HUES6 (cell line): ENCODE results near the gene SSBP4.

ENCODE experiments used
- H3K27ac ChIP-seq: 2 replicates; pipeline ENCODE4 v1.7.0; 2013; ENCODE audit warnings: low read depth, mild to moderate bottlenecking, low read length, inconsistent platforms
- H3K27me3 ChIP-seq: 2 replicates; pipeline ENCODE4 v1.6.1; 2013; ENCODE audit warnings: low read length; ENCODE audit not compliant: control insufficient read depth, insufficient read depth
- H3K36me3 ChIP-seq: 2 replicates; pipeline ENCODE4 v1.6.1; 2013; ENCODE audit warnings: low read length; ENCODE audit not compliant: control insufficient read depth, insufficient read depth
- H3K4me1 ChIP-seq: 2 replicates; pipeline ENCODE4 v1.6.1; 2013; ENCODE audit warnings: low read length; ENCODE audit not compliant: control insufficient read depth, insufficient read depth
- H3K4me3 ChIP-seq: 2 replicates; pipeline ENCODE4 v1.5.1; 2013; ENCODE audit warnings: low read depth, low read length
- H3K9ac ChIP-seq: one replicate; pipeline ENCODE4 v1.6.1; 2013; ENCODE audit warnings: mild to moderate bottlenecking, low read length
- H3K9me3 ChIP-seq: 2 replicates; pipeline ENCODE4 v1.6.1; 2013; ENCODE audit warnings: low read depth, low read length; ENCODE audit not compliant: control insufficient read depth, insufficient read depth

Gene SSBP4

DNA sequence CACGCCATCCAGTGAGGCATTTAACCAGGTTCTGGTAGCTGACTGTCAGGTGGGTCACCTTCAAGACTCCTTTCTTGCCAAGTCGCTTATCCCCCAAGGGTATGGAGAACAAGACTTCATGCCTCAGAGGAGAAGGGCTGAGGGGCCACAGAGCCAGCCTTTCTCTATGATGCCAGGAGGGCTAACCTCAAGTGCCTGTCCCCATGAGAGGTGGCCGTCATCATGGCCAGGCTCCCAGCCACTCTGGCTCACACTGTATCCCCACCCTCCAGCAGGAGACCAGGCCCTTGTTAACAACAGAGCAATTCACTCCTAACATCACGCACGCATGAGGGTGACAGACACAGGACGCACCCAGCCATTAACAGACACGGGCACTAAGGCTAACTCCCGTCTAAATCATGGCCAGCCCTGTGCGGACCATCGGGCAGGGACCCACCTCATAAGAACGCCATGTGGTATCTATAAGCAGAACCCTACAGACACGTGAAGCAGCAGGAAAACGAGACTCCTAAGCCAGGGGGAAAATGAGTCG, 57.4 kb downstream of the SSBP4 start:
- H3K27ac ChIP-seq = no peak overlapping the region
- no peak overlapping the region for H3K4me3 ChIP-seq
- no peaks in the 10 kb centered on the region for H3K9me3 ChIP-seq
- no peaks in the 10 kb centered on the region for H3K27me3 ChIP-seq
- H3K36me3 ChIP-seq = no peaks in the 10 kb centered on the region
- H3K9ac ChIP-seq = no peak overlapping the region
- H3K4me1 ChIP-seq = peaks cover 6% of the 10 kb centered on the region; the same call in 1 of the 2 replicates

DNA sequence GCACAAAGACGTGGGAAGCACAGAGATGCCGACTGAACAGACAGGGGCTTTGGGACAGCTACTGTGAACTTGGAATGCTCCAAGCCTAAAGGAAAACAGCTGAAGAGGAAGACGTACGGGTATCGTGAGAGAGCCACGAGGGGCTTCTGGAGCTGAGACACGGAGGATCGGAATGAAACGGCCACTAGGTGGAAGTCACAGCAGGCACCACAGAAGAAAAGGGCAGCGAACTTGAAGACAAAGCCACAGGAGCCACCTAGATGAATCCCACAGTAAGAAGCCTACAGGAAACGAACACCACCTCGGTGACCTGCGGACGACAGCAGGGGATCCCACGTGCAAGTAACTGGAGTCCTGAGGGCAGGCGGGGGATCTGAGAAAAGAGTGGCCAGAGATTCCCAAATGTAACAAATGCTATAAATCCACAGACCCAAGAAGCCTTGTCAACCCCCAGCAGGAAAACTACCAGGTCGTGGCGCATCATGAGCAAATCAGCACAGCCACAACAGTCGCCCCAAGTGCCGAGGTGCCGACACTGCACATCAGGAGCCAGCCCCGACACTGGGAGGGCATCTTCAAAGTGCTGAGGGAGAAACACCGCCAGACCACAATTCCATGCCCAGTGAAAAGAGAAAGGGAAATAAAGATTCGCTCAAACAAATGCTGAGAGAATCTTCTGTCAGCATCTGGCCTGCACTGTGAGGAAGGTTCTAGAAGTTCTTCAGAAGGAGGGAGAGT, 58.0 kb downstream of the SSBP4 start:
- Histone ChIP-seq H3K4me3 (no peak overlapping the region), H3K36me3 (no peaks in the 10 kb centered on the region), H3K27me3 (no peaks in the 10 kb centered on the region), H3K27ac (no peak overlapping the region), H3K9ac (no peak overlapping the region), H3K9me3 (no peaks in the 10 kb centered on the region), H3K4me1 (peaks cover 6% of the 10 kb centered on the region; the same call in 1 of the 2 replicates)

DNA sequence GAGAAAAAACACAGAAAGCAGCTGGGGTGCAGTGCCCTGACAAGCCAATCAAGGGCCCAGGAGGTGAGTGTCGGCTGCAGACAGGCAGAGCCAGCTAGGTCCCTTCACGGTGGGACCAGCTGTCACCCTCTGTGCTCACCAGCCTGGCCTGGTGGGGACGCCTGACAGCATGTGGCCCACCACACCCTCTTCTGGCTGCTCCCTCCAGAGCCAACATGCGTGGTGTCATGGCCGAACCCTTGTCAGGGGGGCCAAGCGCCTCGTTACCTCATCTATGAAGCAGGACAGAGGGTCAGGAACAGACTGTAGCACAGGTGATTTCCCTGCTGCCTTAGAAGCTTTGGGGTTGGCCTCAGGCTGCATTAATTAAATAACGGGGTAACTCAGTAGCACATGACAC, 58.8 kb downstream of the SSBP4 start:
- H3K27me3 ChIP-seq = no peaks in the 10 kb centered on the region
- H3K4me3 ChIP-seq = no peak overlapping the region
- H3K4me1 ChIP-seq = peaks cover 6% of the 10 kb centered on the region; the same call in 1 of the 2 replicates
- no peaks in the 10 kb centered on the region for H3K9me3 ChIP-seq
- no peak overlapping the region for H3K9ac ChIP-seq
- no peak overlapping the region for H3K27ac ChIP-seq
- no peaks in the 10 kb centered on the region for H3K36me3 ChIP-seq

DNA sequence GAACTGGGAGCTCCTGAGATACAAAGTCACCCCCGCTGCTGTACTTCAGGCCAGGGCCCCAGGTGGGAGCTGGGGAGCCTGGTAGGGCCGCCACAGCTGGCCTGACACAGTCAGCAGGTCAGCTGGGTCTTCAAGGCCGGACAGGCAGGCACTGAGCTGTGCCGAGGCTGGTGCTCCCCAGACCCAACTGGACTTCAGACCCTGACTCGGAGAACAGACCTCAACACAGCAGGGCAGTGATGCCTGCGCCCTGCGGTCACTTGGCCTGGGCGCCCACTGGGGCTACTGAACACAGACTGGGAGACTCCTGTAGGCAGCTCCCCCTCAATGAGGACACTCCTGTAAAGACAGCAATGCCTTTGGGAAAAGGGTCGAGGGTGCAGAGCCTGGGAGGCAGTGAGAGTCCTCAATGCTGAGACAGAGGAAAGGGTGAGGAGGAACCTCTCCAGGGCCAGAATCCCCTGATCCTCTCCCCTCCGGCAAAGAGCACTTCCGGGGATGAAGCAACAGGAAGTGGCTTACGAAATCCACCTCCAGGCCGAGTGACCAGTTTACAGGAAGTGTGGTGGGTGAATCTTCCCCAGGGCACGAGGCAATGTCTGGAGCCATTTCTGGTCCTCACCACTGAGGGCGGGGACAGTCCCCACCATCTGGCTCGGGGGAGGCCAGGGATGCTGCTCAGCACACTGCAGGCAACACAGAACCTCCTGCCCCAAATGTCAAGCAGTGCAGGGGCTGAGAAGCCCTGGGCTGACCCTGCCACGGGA, 59.5 kb downstream of the SSBP4 start:
- H3K9ac ChIP-seq = no peak overlapping the region
- H3K27me3 ChIP-seq = no peaks in the 10 kb centered on the region
- peaks cover 6% of the 10 kb centered on the region; the same call in 1 of the 2 replicates for H3K4me1 ChIP-seq
- no peak overlapping the region for H3K4me3 ChIP-seq
- no peaks in the 10 kb centered on the region for H3K36me3 ChIP-seq
- H3K9me3 ChIP-seq = no peaks in the 10 kb centered on the region
- no peak overlapping the region for H3K27ac ChIP-seq

DNA sequence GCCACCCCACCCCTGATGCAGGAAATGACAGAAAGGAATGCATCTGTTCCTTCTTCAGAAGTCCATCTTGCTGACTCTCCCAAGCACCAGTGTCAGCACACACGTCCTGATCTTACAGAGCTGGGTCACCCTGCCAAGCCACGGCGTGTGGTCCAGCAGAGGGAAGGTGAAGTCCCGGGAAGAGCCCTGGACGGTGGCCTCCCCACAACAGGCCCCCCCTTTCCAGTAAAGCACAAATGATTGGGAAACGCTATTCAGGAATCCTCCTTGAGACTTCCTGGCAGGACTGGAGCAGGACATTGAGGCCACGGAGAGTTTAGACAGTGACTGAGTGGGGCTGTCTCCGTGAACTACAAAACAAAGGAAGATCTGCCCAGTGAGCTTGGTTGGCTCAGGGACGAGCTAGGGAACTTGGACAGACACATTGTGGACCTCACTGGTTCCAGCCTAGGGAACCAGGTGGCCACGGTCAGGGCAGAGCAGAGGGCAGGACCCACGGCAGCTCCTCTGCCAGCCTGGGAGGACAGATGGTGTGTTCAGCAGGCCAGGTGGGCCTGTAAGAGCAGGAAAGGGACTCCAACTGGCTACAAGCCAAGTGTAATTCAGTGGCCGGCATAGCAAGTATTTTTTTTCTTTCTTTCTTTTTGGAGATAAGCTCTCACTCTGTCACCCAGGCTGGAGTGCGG, 61.0 kb downstream of the SSBP4 start:
- Histone ChIP-seq H3K27ac (no peak overlapping the region), H3K9ac (no peak overlapping the region), H3K9me3 (no peaks in the 10 kb centered on the region), H3K27me3 (no peaks in the 10 kb centered on the region), H3K4me3 (no peak overlapping the region), H3K36me3 (no peaks in the 10 kb centered on the region), H3K4me1 (peaks cover 6% of the 10 kb centered on the region; the same call in 1 of the 2 replicates)

DNA sequence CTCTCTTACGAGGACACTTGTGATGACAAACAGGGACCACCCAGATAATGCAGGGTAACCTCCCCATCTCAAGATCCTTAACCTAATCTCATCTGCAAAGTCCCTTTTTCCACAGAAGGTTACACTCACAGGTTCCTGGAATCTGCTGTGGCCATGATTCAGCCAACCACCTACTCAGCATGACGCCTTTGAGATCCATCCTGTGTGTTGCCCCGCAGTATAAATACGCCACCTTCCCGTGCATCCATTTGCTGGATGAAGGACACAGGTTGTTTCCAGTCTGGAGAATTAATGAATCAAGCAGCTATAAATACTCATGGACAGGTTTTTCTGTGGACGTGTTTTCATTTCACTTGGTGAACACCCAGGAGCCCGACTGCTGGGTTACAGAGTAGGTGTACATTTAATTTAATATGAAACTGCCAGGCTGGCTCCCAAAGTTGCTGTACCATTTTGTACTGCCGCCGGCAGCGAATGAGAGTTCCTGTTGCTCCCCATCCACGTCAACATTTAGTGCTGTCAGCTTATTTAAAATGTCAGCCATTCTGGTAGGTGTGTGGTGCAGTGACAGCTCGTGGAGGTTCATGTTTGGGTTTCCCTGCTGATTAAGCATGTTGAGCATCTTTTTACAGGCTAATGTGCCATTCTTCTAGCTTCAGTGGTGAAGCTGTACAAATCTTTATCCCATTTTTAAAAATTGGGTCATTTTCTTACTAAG, 62.5 kb downstream of the SSBP4 start:
- no peak overlapping the region for H3K4me3 ChIP-seq

DNA sequence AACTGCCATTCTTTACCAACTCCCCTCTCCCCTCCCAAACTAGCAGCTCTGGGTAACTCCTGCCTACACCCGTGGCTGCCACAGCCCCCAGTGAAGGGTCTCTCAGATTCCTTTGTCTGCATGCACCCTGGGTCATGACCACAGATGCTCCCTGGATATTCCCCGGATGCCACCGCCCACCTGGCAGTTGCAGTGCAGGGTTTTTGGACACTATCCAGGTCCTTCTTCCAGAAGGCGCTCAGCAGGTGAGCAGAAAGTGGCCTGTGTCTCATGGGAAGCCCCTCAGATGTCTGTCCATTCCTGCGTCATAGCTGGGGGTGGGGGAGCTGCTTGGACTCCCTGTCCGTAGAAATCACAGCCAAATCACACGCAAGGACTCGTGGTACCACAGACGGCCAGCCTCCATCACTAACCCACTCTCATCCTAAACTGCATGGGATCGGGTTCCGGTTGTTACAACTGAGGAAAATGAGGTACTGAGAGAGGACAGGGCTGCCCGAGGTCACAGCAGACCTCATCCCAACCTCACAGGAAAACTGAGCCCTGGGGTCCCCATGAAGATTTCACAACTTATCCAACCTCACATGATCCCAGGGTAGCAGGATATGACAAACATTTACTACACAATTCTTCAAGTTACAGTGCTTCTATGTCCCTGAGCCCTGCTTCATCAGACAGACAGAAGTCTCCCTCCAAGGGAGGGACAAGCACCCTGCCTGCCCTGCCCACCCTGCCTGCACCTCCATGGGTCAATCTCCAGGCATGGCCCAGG, 64.1 kb downstream of the SSBP4 start:
- no peaks in the 10 kb centered on the region for H3K9me3 ChIP-seq
- H3K27ac ChIP-seq = no peak overlapping the region
- no peak overlapping the region for H3K9ac ChIP-seq
- no peaks in the 10 kb centered on the region for H3K36me3 ChIP-seq
- no peaks in the 10 kb centered on the region for H3K27me3 ChIP-seq
- no peak overlapping the region for H3K4me3 ChIP-seq
- H3K4me1 ChIP-seq = peaks cover 20% of the 10 kb centered on the region

More for the DNA sequence above, 62.5 kb downstream of the SSBP4 start:
- Histone ChIP-seq H3K27me3 (no peaks in the 10 kb centered on the region), H3K9me3 (no peaks in the 10 kb centered on the region), H3K4me1 (peaks cover 19% of the 10 kb centered on the region), H3K9ac (no peak overlapping the region), H3K27ac (no peak overlapping the region), H3K36me3 (no peaks in the 10 kb centered on the region)
